Measurements from ENCODE around the gene PAM.

PAM gene

GRCh38 chr5:102807878-102808502 is 52.9 kb downstream of the PAM start:
- H3K4me1 Mint-ChIP-seq, result peaks cover 2% of the 10 kb centered on the region

DNA sequence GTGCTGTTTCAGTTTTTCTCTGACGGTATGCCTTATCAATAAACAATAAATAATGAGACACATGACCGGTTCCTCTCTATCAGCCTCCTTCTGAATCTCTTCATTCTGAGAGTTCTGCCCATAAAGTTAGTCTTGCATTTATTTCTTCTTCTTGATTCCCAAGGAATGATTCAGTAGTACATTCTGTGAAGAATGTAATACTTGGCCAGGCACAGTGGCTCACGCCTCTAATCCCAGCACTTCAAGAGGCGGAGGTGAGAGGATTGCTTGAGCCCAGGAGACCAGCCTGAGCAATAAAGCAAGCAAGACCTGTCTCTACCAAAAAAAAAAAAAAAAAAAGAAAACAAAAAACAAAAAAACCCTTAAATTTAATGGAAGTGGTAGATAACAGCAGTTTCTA is 53.9 kb downstream of the PAM start:
- no peaks in the 10 kb centered on the region for H3K4me1 Mint-ChIP-seq
- no peak overlapping the region for H3K4me3 Mint-ChIP-seq
- no peak for ATAC-seq
- H3K27ac Mint-ChIP-seq, result no peak overlapping the region
- H3K27me3 Mint-ChIP-seq, result no peaks in the 10 kb centered on the region
- H3K36me3 Mint-ChIP-seq, result no peaks in the 10 kb centered on the region
- no peaks in the 10 kb centered on the region for H3K9me3 Mint-ChIP-seq

More at GRCh38 chr5:102807878-102808502, 52.9 kb downstream of the PAM start:
- Mint-ChIP-seq H3K27ac (no peak overlapping the region), H3K4me3 (no peak overlapping the region), H3K27me3 (no peaks in the 10 kb centered on the region), H3K9me3 (no peaks in the 10 kb centered on the region), H3K36me3 (no peaks in the 10 kb centered on the region)
- ATAC-seq, result no peak

GRCh38 chr5:102811972-102812371 is 56.9 kb downstream of the PAM start:
- Mint-ChIP-seq H3K27ac (no peak overlapping the region), H3K4me3 (no peak overlapping the region), H3K9me3 (no peaks in the 10 kb centered on the region), H3K27me3 (no peaks in the 10 kb centered on the region), H3K4me1 (peaks cover 20% of the 10 kb centered on the region), H3K36me3 (no peaks in the 10 kb centered on the region)
- no peak for ATAC-seq

GRCh38 chr5:102813740-102814139 is 58.6 kb downstream of the PAM start:
- Mint-ChIP-seq H3K4me3 (no peak overlapping the region), H3K27me3 (no peaks in the 10 kb centered on the region), H3K9me3 (no peaks in the 10 kb centered on the region), H3K36me3 (no peaks in the 10 kb centered on the region), H3K27ac (no peak overlapping the region), H3K4me1 (peaks cover 20% of the 10 kb centered on the region)
- no peak for ATAC-seq

DNA sequence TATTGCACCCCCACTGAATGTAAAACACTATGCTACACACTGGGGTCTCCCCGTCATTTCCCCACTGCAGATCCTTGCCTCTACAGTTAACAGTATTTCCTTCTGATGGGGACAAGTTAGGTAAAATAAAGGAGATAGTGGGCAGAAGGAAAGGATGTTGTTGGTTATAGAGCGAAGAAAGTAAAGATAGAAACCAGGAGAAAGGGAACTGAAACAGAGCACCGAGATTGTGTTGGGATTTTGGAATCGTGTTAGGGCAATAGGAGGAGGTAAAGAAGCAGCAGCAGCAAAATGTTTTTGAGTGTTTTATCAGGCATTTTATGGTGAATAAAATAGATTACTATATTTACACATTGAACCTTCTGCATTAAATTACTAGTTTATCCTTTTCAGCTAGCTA is 60.0 kb downstream of the PAM start:
- Mint-ChIP-seq H3K4me1 (peaks cover 20% of the 10 kb centered on the region), H3K27me3 (no peaks in the 10 kb centered on the region), H3K27ac (no peak overlapping the region), H3K36me3 (no peaks in the 10 kb centered on the region), H3K4me3 (no peak overlapping the region), H3K9me3 (no peaks in the 10 kb centered on the region)
- ATAC-seq, result no peak

- Mint-ChIP-seq H3K4me1 (peaks cover 20% of the 10 kb centered on the region), H3K36me3 (no peaks in the 10 kb centered on the region), H3K9me3 (no peaks in the 10 kb centered on the region), H3K27me3 (no peaks in the 10 kb centered on the region), H3K4me3 (no peak overlapping the region), H3K27ac (no peak overlapping the region)
- no peak for ATAC-seq
These were observed 60.6 kb downstream of the PAM start for GRCh38 chr5:102815540-102816332.

DNA sequence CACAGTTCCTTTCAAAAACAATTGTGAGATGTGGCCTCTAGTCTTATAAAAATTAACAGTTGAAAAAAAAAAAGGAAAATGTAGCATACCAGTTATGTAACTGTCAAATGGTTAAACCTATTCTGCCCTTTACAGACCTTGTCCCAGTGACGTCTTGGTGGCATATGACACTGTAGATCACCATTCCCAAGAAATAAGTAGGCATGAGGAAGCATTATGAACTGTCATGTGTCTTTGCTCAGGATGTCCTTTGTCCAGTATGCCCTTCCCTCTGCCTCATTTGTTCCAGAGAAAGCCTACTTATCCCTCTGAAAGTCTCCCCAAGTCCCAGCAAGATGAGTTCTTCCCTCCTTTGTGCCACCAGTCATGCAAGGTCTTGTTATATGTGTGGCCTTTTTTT is 63.2 kb downstream of the PAM start:
- H3K4me3 Mint-ChIP-seq, result no peak overlapping the region
- H3K36me3 Mint-ChIP-seq, result no peaks in the 10 kb centered on the region
- H3K27ac Mint-ChIP-seq, result no peak overlapping the region
- peaks cover 20% of the 10 kb centered on the region for H3K4me1 Mint-ChIP-seq
- no peaks in the 10 kb centered on the region for H3K27me3 Mint-ChIP-seq
- H3K9me3 Mint-ChIP-seq, result no peaks in the 10 kb centered on the region
- ATAC-seq, result no peak

DNA sequence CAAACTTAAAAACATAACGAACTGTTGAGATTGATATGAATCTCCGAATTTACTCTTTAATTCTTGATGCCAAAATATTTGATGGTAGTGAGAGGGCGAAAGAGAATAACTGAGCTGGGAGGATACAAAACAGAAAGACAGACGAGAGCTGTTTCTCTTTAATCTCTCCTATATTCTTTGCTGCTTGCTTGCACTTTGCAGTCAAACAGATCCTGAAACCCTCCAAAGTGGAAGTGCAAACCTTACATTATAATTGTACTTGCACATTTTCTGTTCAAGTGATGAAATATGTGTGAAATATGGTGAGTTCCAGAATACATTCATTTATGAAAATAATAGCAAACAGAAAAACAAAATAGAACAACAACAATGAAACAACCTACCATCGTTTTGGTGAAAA is 63.8 kb downstream of the PAM start:
- Mint-ChIP-seq H3K36me3 (no peaks in the 10 kb centered on the region), H3K9me3 (no peaks in the 10 kb centered on the region), H3K4me1 (peaks cover 20% of the 10 kb centered on the region), H3K27ac (no peak overlapping the region), H3K4me3 (no peak overlapping the region), H3K27me3 (no peaks in the 10 kb centered on the region)
- ATAC-seq, result no peak

- peaks cover 19% of the 10 kb centered on the region for H3K4me1 Mint-ChIP-seq
- ATAC-seq, result no peak
- no peak overlapping the region for H3K4me3 Mint-ChIP-seq
- no peak overlapping the region for H3K27ac Mint-ChIP-seq
- H3K36me3 Mint-ChIP-seq, result no peaks in the 10 kb centered on the region
- H3K9me3 Mint-ChIP-seq, result no peaks in the 10 kb centered on the region
- H3K27me3 Mint-ChIP-seq, result no peaks in the 10 kb centered on the region
These were observed 64.5 kb downstream of the PAM start for GRCh38 chr5:102819634-102820033.

GRCh38 chr5:102823441-102823874 is 68.4 kb downstream of the PAM start:
- H3K4me3 Mint-ChIP-seq, result no peak overlapping the region
- H3K27ac Mint-ChIP-seq, result no peak overlapping the region
- no peaks in the 10 kb centered on the region for H3K9me3 Mint-ChIP-seq
- no peaks in the 10 kb centered on the region for H3K4me1 Mint-ChIP-seq
- no peaks in the 10 kb centered on the region for H3K36me3 Mint-ChIP-seq
- no peak for ATAC-seq
- no peaks in the 10 kb centered on the region for H3K27me3 Mint-ChIP-seq

DNA sequence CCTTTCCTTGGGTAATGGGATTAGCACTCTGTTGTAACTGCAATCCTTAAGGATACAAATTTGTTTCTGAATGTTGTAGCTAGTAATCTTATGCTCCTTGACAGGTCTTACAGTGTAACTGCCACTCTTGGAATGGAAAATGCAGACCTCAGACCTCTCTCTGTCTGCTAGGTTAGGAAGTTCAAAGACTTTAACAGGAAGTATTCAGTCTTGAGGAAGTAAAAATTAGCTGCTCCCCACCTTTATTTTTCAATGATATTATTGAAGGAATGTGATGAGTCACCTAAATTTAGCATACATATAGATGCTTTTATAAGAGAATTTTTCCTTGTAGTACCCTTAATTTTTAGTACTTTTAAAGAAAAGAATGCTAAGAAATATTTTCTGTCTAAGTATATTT is 71.5 kb downstream of the PAM start:
- Mint-ChIP-seq H3K27ac (no peak overlapping the region), H3K4me1 (no peaks in the 10 kb centered on the region), H3K36me3 (no peaks in the 10 kb centered on the region), H3K9me3 (no peaks in the 10 kb centered on the region), H3K4me3 (no peak overlapping the region), H3K27me3 (no peaks in the 10 kb centered on the region)
- no peak for ATAC-seq

DNA sequence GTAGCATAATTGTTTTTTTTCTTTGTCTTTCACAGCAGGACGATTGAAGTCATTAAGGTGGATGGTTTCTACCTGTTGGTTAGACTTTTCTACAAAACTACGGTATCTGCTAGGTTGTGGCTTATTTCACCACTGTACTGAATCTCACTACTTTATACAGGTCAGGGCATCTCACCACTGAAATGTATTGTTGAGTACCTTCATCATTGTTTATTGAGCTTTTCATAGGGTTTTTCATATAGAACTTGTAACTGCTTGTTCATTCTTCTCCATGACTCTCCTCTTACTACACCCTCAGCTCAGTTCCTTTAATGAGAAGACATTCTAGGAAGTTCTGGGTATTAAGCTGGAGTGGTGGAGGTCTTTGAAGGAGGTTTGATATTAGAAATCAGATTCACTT is 75.1 kb downstream of the PAM start:
- no peak overlapping the region for H3K4me3 Mint-ChIP-seq
- H3K27ac Mint-ChIP-seq, result no peak overlapping the region
- H3K36me3 Mint-ChIP-seq, result no peaks in the 10 kb centered on the region
- H3K27me3 Mint-ChIP-seq, result no peaks in the 10 kb centered on the region
- H3K9me3 Mint-ChIP-seq, result no peaks in the 10 kb centered on the region
- ATAC-seq, result no peak
- H3K4me1 Mint-ChIP-seq, result no peaks in the 10 kb centered on the region

- H3K27ac Mint-ChIP-seq, result no peak overlapping the region
- no peak overlapping the region for H3K4me3 Mint-ChIP-seq
- H3K4me1 Mint-ChIP-seq, result no peaks in the 10 kb centered on the region
- no peaks in the 10 kb centered on the region for H3K9me3 Mint-ChIP-seq
- H3K36me3 Mint-ChIP-seq, result no peaks in the 10 kb centered on the region
- no peak for ATAC-seq
- H3K27me3 Mint-ChIP-seq, result no peaks in the 10 kb centered on the region
These were observed 77.3 kb downstream of the PAM start for GRCh38 chr5:102832445-102832844.

GRCh38 chr5:102833146-102833545 is 78.0 kb downstream of the PAM start:
- no peak for ATAC-seq
- Mint-ChIP-seq H3K36me3 (no peaks in the 10 kb centered on the region), H3K4me1 (no peaks in the 10 kb centered on the region), H3K9me3 (no peaks in the 10 kb centered on the region), H3K27me3 (no peaks in the 10 kb centered on the region), H3K27ac (no peak overlapping the region), H3K4me3 (no peak overlapping the region)

- no peaks in the 10 kb centered on the region for H3K27me3 Mint-ChIP-seq
- no peaks in the 10 kb centered on the region for H3K4me1 Mint-ChIP-seq
- no peaks in the 10 kb centered on the region for H3K9me3 Mint-ChIP-seq
- H3K36me3 Mint-ChIP-seq, result no peaks in the 10 kb centered on the region
- no peak for ATAC-seq
- no peak overlapping the region for H3K27ac Mint-ChIP-seq
- H3K4me3 Mint-ChIP-seq, result no peak overlapping the region
These were observed 79.4 kb downstream of the PAM start for GRCh38 chr5:102834438-102834964.

GRCh38 chr5:102835717-102836116 is 80.6 kb downstream of the PAM start:
- no peak for ATAC-seq
- H3K9me3 Mint-ChIP-seq, result no peaks in the 10 kb centered on the region
- H3K36me3 Mint-ChIP-seq, result no peaks in the 10 kb centered on the region
- H3K4me1 Mint-ChIP-seq, result no peaks in the 10 kb centered on the region
- H3K27me3 Mint-ChIP-seq, result no peaks in the 10 kb centered on the region
- H3K27ac Mint-ChIP-seq, result no peak overlapping the region
- H3K4me3 Mint-ChIP-seq, result no peak overlapping the region
